Left lobe of liver (tissue), 2 donors: ENCODE measurements around the gene CCS. TPM values are rescaled to one million over a fixed set of nuclear protein-coding genes. Genes with fewer than 3 reads are reported as not detected.

ENCODE experiments used
- ATAC-seq: fragments of 200-7000 bp; cut with Tn5 transposase; one replicate; pipeline ENCODE4 v1.9.1; 2020; ENCODE audit warnings: mild to moderate bottlenecking, moderate library complexity
- DNase-seq: peaks from one replicate; pipeline ENCODE4 v3.0.0-alpha.2; 2020; ENCODE audit warnings: low spot score
- total RNA-seq: library from RNA; stranded (reverse); gene quantifications from one replicate; pipeline ENCODE4 v1.2.1, GENCODE V29; 2021
- donor health status: DM: no; HTN: no; CAD: no; lungs with moderate emphysema.
- donor health status: DM: no; HTN: yes; CAD: no.

The CCS gene
- total RNA-seq, 1 donor from 2014 or later, result 68.5 TPM

DNA sequence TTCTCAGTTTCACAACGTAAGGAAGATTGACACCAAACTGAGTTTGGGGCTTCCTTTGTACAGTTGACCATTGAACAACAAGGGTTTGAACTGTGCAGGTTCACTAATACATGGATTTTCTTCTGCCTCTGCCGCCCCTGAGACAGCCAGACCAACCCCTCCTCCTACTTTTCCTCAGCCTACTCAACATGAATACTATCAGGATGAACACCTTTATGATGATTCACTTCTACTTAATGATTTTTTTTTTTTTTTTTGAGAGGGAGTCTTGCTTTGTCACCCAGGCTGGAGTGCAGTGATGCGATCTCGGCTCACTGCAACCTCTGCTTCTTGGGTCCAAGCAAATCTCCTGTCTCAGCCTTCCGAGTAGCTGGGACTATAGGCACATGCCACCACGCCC, 60.1 kb downstream of the CCS start:
- DNase-seq (no peak), ATAC-seq (no peak)

Other genes with a start within 250 kb of the CCS start
- 11.2 TPM for gene BRMS1, start 248.1 kb upstream of the CCS start, total RNA-seq
- gene B4GAT1, start 245.6 kb upstream of the CCS start, total RNA-seq, result 19.4 TPM
- 0.48 TPM for gene SLC29A2, start 221.4 kb upstream of the CCS start, total RNA-seq
- gene NPAS4, start 172.2 kb upstream of the CCS start, total RNA-seq, result not detected
- gene MRPL11, start 154.3 kb upstream of the CCS start, total RNA-seq, result 28.5 TPM
- 4.8 TPM for gene PELI3, start 126.3 kb upstream of the CCS start, total RNA-seq
- 24.4 TPM for gene DPP3, start 112.8 kb upstream of the CCS start, total RNA-seq
- 11.6 TPM for gene BBS1, start 82.5 kb upstream of the CCS start, total RNA-seq
- gene ZDHHC24, start 47.1 kb upstream of the CCS start, total RNA-seq, result 6.9 TPM
- not detected for gene ACTN3, start 46.3 kb upstream of the CCS start, total RNA-seq
- 45.5 TPM for gene CTSF, start 24.6 kb upstream of the CCS start, total RNA-seq
- gene CCDC87, start 122 bp upstream of the CCS start, total RNA-seq, result 0.10 TPM
- gene RBM14, start 23.4 kb downstream of the CCS start, total RNA-seq, result 31.5 TPM
- 36.3 TPM for gene RBM4, start 45.5 kb downstream of the CCS start, total RNA-seq
- 8.1 TPM for gene RBM4B, start 84.7 kb downstream of the CCS start, total RNA-seq
- 55.1 TPM for gene SPTBN2, start 136.0 kb downstream of the CCS start, total RNA-seq